Heart right ventricle (tissue), 16 donors: ENCODE results near the gene PIRT. TPM values are rescaled to one million over a fixed set of nuclear protein-coding genes. Genes with fewer than 3 reads are reported as not detected.

Experiments
- ATAC-seq, 8 donors: fragments of 200-7000 bp; cut with Tn5 transposase; one replicate each; pipeline ENCODE4 v1.9.1; 2020; ENCODE audit warnings: mild to moderate bottlenecking in 8 of 8, moderate library complexity in 8 of 8, moderate number of reproducible peaks in 1 of 8
- DNase-seq, 2 donors: peaks; one replicate each; pipeline ENCODE4 v3.0.0-alpha.2; 2020
- H3K27ac ChIP-seq, 10 donors: fragments of 200-600 bp; sonication (generic) in 2 of 10; one replicate each; pipeline versions ENCODE4 v1.5.0 to v1.8.0; 2020 to 2022; ENCODE audit warnings: mild to moderate bottlenecking in 3 of 10
- H3K27me3 ChIP-seq, 7 donors: fragments of 200-600 bp; one replicate each; pipeline ENCODE4 v1.8.0; 2021 to 2022; ENCODE audit warnings: mild to moderate bottlenecking in 2 of 7
- H3K36me3 ChIP-seq, 9 donors: fragments of 200-600 bp; sonication (generic) in 1 of 9; one replicate each; pipeline versions ENCODE4 v1.5.0 to v1.8.0; 2020 to 2022; ENCODE audit warnings: mild to moderate bottlenecking in 2 of 9
- H3K4me1 ChIP-seq, 9 donors: fragments of 200-600 bp; sonication (generic) in 1 of 9; one replicate each; pipeline versions ENCODE4 v1.5.0 to v1.8.0; 2020 to 2022; ENCODE audit warnings: mild to moderate bottlenecking in 4 of 9
- H3K4me3 ChIP-seq, 10 donors: fragments of 200-600 bp; sonication (generic) in 2 of 10; one replicate each; pipeline versions ENCODE4 v1.5.0 to v1.8.0; 2020 to 2022; ENCODE audit warnings: mild to moderate bottlenecking in 7 of 10, moderate library complexity in 2 of 10
- H3K9me3 ChIP-seq, 11 donors: fragments of 200-600 bp in 10 of 11; sonication (generic) in 2 of 11; one replicate each; pipeline versions ENCODE4 v1.5.0 to v1.8.0; 2013 to 2022; ENCODE audit warnings: mild to moderate bottlenecking in 2 of 11, control low read depth in 1 of 11, moderate library complexity in 1 of 11
- WGBS, 2 donors: extraction: QIAGEN DNeasy Blood & Tissue Kit; methylation state at CpG; one replicate each; pipeline ENCODE4 v1.1.7; 2013; ENCODE audit warnings: inconsistent platforms in 1 of 2; 5-methylcytosine and 5-hydroxymethylcytosine counted together
- intact Hi-C, 10 donors: fragments of 100-400 bp; cut with DNase I; formaldehyde crosslinking; loops; one replicate each; pipeline versions ENCODE4 v1.11.1 to v1.14.2; 2022
- polyA plus RNA-seq, 2 donors: library from polyadenylated mRNA; stranded (reverse); fragments of 200-250 nt; gene quantifications; one replicate each; pipeline ENCODE4 v1.2.3, GENCODE V29; 2013
- total RNA-seq, 10 donors: library from RNA; stranded (reverse); fragmentation: NEBNext Ultra II Directional in 3 of 10; extraction: Animal tissue kit (Norgen Biotek cat#: 25700) in 3 of 10; gene quantifications; one replicate each; pipeline versions ENCODE4 v1.2.1 to v1.2.4, GENCODE V29; 2021 to 2023
- TF ChIP-seq, protein P1 (sequence below), 9 donors: fragments of 200-600 bp; sonication (generic) in 2 of 9; IDR thresholded peaks; one replicate each; pipeline versions ENCODE4 v1.5.0 to v1.8.0; 2021 to 2022; ENCODE audit warnings: antibody characterized with exemption in 9 of 9, mild to moderate bottlenecking in 5 of 9, moderate library complexity in 1 of 9
- donor health status: Arrhythmogenic right ventricular cardiomyopathy.
- donor health status: ischemic (EF 13 %, LVEDD 7.1; RV severe dilation, severe dysfunction).
- donor health status: healthy with polysubstance abuse.
- donor health status: DM: no; HTN: yes; CAD: no.
- donor health status: DM: no; HTN: no; CAD: no.
- donor health status: ischemic (EF 25% LVEDD 6.9; RV normal size, moderate dysfunction).
- donor health status: ischemic (EF 25% LVEDD 5.7; RV mildly dilated, moderate dysfunction).
- donor health status: healthy.
- donor health status: DM: yes; HTN: yes; CAD: no.
- donor health status: Ischemic cardiomyopathy.
- donor health status: ischemic (EF 35%, LVEDD 5.7; RV mildly dilated, moderate dysfunction).
- donor health status: nonischemic (EF 11% LVEDD 7.7; RV severe dilation, severe dysfunction).
- donor health status: DM: yes; HTN: yes; CAD: no.
- donor health status: PGD.
- donor health status: ischemic (EF 29% LVEDD 5.4; RV normal size, mild dysfunction).
- donor health status: nonischemic (EF 23%, LVEDD 6.1; RV moderate dilation, normal function).

PIRT gene
- total and polyA plus RNA-seq, 12 donors, result not detected

DNA sequence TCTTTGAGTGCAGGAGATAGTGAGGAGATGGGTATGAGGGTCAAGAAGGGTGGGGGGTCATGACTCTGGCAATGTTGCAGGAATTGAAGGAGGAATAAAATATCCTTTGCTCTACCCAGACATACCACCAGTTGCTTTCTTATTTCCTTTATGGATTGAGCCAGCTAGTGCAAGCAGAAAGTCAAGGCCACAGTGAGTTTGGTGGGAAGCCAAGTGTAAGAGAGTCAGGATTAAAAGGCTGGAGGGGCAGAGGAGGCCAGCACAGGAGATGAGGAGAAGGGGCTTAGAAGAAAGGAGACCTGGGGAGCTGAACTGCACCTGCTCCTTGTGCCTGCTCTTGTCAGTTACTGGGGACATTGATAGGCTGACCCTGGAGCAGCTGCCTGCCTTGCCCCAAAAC is 16.1 kb downstream of the PIRT start:
- TF ChIP-seq, protein P1, sequence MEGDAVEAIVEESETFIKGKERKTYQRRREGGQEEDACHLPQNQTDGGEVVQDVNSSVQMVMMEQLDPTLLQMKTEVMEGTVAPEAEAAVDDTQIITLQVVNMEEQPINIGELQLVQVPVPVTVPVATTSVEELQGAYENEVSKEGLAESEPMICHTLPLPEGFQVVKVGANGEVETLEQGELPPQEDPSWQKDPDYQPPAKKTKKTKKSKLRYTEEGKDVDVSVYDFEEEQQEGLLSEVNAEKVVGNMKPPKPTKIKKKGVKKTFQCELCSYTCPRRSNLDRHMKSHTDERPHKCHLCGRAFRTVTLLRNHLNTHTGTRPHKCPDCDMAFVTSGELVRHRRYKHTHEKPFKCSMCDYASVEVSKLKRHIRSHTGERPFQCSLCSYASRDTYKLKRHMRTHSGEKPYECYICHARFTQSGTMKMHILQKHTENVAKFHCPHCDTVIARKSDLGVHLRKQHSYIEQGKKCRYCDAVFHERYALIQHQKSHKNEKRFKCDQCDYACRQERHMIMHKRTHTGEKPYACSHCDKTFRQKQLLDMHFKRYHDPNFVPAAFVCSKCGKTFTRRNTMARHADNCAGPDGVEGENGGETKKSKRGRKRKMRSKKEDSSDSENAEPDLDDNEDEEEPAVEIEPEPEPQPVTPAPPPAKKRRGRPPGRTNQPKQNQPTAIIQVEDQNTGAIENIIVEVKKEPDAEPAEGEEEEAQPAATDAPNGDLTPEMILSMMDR (IDR thresholded peaks at IDR 0.05), result no peak
- intact Hi-C loops, result loop anchor here in 1 of 10 donors (5.0 kb wide), 1 partner anchor 69 kb away; no protein-coding TSS in a partner anchor
- ATAC-seq (no peak), DNase-seq (no peak)
- H3K4me1 ChIP-seq, result no peaks in the 10 kb centered on the region
- H3K27ac ChIP-seq, result no peak overlapping the region
- H3K9me3 ChIP-seq, result no peaks in the 10 kb centered on the region
- H3K4me3 ChIP-seq, result no peak overlapping the region
- no peaks in the 10 kb centered on the region for H3K36me3 ChIP-seq
- peaks cover 0 to 3% (median 0%) of the 10 kb centered on the region in 7 donors for H3K27me3 ChIP-seq

DNA sequence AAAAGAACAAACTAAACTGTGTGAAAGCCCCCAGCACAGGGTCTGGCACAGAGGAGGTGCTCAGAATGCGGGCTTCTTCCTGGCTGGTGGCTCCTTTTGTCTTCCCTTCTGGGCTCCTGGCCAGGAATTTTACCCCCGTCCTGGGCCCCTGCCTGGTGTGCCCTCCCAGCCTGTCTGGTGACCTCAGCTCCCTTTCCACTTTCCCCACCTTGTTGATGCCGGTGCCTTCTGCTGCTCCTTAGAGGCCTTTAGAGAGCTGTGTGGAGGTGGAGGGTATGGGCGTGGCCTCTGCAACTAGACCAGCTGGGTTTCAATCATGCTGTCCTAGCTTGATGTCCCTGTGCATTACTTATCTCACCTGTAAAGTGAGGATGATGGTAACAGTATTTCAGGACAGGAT is 16.8 kb downstream of the PIRT start:
- no peaks in the 10 kb centered on the region for H3K9me3 ChIP-seq
- TF ChIP-seq, protein P1 (IDR thresholded peaks at IDR 0.05), result no peak
- peaks cover 0 to 3% (median 0%) of the 10 kb centered on the region in 7 donors for H3K27me3 ChIP-seq
- no peaks in the 10 kb centered on the region for H3K36me3 ChIP-seq
- no peak overlapping the region for H3K27ac ChIP-seq
- H3K4me1 ChIP-seq, result no peaks in the 10 kb centered on the region
- ATAC-seq (no peak), DNase-seq (no peak)
- WGBS, 2 donors, result 58 to 59% methylated on average over 4 of the region's 4 CpGs
- intact Hi-C loops, result loop anchor here in 1 of 10 donors (5.0 kb wide), 1 partner anchor 69 kb away; no protein-coding TSS in a partner anchor
- H3K4me3 ChIP-seq, result no peak overlapping the region

DNA sequence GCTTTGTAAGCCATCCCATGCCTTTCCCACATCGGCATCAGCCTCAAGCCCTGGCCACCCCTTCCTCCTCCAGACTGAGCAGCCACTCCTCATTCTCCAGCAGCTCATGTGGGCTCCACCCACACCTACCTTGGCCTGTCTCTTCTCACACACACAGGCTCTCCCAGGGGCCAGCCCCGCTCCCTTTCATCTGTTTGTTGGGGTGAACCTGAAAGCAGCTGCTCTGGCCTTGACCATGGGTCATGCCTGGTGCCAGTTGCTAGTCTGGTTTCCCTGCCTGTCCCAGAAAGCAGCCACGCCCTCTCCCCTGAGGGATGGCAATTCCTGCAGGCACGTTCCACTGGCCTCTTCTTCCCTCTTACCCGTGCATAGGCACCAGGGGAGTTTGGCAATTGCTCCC is 22.6 kb downstream of the PIRT start:
- Histone ChIP-seq H3K4me3 (no peak overlapping the region), H3K9me3 (no peaks in the 10 kb centered on the region), H3K27ac (no peak overlapping the region), H3K27me3 (peaks cover 0 to under 1% (median 0%) of the 10 kb centered on the region in 7 donors), H3K36me3 (no peaks in the 10 kb centered on the region), H3K4me1 (no peaks in the 10 kb centered on the region)
- no peak for DNase-seq
- TF ChIP-seq, protein P1 (IDR thresholded peaks at IDR 0.05), result no peak
- intact Hi-C loops, result no loop called here
- ATAC-seq, result no peak
- WGBS, 2 donors, result 69 to 73% methylated on average over 5 of the region's 5 CpGs

DNA sequence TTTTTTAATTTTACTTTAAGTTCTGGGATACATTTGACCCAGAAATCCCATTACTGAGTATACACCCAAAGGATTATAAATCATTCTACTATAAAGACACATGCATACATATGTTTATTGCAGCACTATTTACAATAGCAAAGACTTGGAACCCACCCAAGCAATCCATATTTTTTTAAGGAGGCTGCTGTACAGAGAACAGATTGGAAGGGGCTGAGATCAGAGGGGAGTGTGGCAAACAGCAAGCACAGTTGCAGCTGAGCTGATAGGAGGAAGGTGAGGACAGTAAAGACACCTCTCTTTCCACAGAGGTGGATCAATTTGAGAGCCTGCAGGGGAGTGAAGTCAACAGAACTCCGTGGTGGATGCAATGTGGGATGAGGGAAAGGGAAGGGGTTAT is 23.8 kb downstream of the PIRT start:
- Histone ChIP-seq H3K27ac (no peak overlapping the region), H3K27me3 (peaks cover 0 to 3% (median 0%) of the 10 kb centered on the region in 7 donors), H3K36me3 (no peaks in the 10 kb centered on the region), H3K9me3 (no peaks in the 10 kb centered on the region), H3K4me3 (no peak overlapping the region), H3K4me1 (no peaks in the 10 kb centered on the region)
- intact Hi-C loops, result no loop called here
- 45 to 71% methylated on average over 1 of the region's 1 CpG for WGBS, 2 donors
- DNase-seq (no peak), ATAC-seq (no peak)
- TF ChIP-seq, protein P1 (IDR thresholded peaks at IDR 0.05), result no peak
